Measurements from ENCODE around the gene MAGOHB. TPM values are rescaled to one million over a fixed set of nuclear protein-coding genes. Genes with fewer than 3 reads are reported as not detected.
"Not testable (repeated sequence)": the region's sequence is repeated elsewhere in the genome, so short reads cannot be mapped to it uniquely, and the experiment has no call there.

MAGOHB gene
- total and polyA plus RNA-seq, 2 of the 4 experiments (the other 2 are of a cell fraction) = 6.3 to 20.3 TPM

DNA sequence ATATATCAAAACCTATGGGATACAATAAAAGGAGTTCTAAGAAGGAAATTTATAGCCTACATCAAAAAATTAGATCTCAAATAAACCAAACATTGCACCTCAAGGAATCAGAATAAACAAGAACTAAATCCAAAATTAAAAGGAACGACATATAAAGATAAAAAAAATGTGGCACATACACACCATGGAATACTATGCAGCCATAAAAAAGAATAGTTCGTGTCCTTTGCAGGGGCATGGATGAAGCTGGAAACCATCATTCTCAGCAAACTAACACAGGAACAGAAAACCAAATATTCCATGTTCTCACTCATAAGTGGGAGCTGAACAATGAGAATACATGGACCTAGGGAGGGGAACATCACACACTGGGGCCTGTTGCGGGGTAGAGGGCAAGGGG, 31.3 kb downstream of the MAGOHB start:
- H2AK5ac ChIP-seq (ENCODE audit: low read depth, low read length); H2BK15ac ChIP-seq (ENCODE audit: low read depth, low read length); H4K5ac ChIP-seq (ENCODE audit: low read depth, low read length); H3K27me3 ChIP-seq (ENCODE audit: control insufficient read depth, insufficient read depth, low read length); H4K20me1 ChIP-seq (ENCODE audit: insufficient read depth, low read length); H3K4me3 ChIP-seq (ENCODE audit: insufficient read depth, low read depth, low read length); H3K56ac ChIP-seq (ENCODE audit: extremely low read depth, insufficient read depth, low read length); H3K9ac ChIP-seq (ENCODE audit: low read depth, low read length); BruUV-seq (replicated peaks); H3K4ac ChIP-seq (ENCODE audit: low read depth, low read length); H2BK120ac ChIP-seq (ENCODE audit: low read depth, low read length); intact Hi-C loops (cut with micrococcal nuclease); H3K27ac ChIP-seq (ENCODE audit: insufficient read depth, low read length); H2BK20ac ChIP-seq (ENCODE audit: low read depth, low read length); H3K14ac ChIP-seq (replicated peaks; ENCODE audit: low read depth, low read length); H3K23ac ChIP-seq (ENCODE audit: low read depth, low read length); H2AFZ ChIP-seq (replicated peaks; ENCODE audit: low read length, poor library complexity); H4K91ac ChIP-seq (ENCODE audit: insufficient read depth, low read depth, low read length); H3K36me3 ChIP-seq (ENCODE audit: control insufficient read depth, insufficient read depth, low read length); CTCF ChIA-PET; H2BK5ac ChIP-seq (ENCODE audit: low read depth, low read length, poor library complexity, severe bottlenecking); H3K79me1 ChIP-seq (ENCODE audit: low read depth in 1 of 2, low read length in 2 of 2); ATAC-seq (ENCODE audit: low read depth); H3K4me2 ChIP-seq (ENCODE audit: low read depth, low read length); dilution Hi-C loops (cut with HindIII; ENCODE audit: low sequenced_read_pairs, unreplicated experiment); H4K8ac ChIP-seq (ENCODE audit: low read depth in 2 of 2, low read length in 2 of 2); H3K4me1 ChIP-seq (ENCODE audit: control insufficient read depth, insufficient read depth, low read length); H3K9me3 ChIP-seq (ENCODE audit: control insufficient read depth, insufficient read depth, low read length); H3K18ac ChIP-seq (ENCODE audit: low read depth, low read length); POLR2A ChIA-PET (ENCODE audit: unreplicated experiment); in situ Hi-C loops (cut with MboI; ENCODE audit: low sequenced_read_pairs); H2AK9ac ChIP-seq (replicated peaks; ENCODE audit: low read depth, low read length, poor library complexity); DNase-seq; H3K9me1 ChIP-seq (ENCODE audit: insufficient read depth, low read length): not testable (repeated sequence)
- WGBS, 2 experiments (ENCODE audit: extremely low coverage in 2 of 2, insufficient read length in 1 of 2) = no CpG with 5 or more reads among the region's 3 CpGs
